ENCODE measurements around the gene HRCT1.
A peak's percentile ranks its signal among the peaks of the same experiment; 100 is the strongest.

HRCT1 gene

GRCh38 chr9:35909274-35909673, 3.3 kb downstream of the HRCT1 start, which contains the start of gene SPAAR:
TSS of gene SPAAR (plus strand) at chr9:35909490. CDS start at chr9:35910464, 974 bp downstream.
- Histone ChIP-seq H3K27ac (ENCODE audit: low read length, poor library complexity, severe bottlenecking) (peak within 1 kb of the TSS; percentile 97), H3K4me1 (ENCODE audit: control insufficient read depth, insufficient read depth, low read depth, low read length) (peaks cover 55% of the 10 kb centered on the region), H2BK12ac (ENCODE audit: low read length in 2 of 2) (peak within 1 kb of the TSS; percentile 96 to 98), H3K23ac (ENCODE audit: low read length in 2 of 2) (no peak within 1 kb of the TSS), H3K4ac (ENCODE audit: low read depth in 1 of 2, low read length in 2 of 2) (peak within 1 kb of the TSS; percentile 35 to 98), H3K9me3 (ENCODE audit: control insufficient read depth, low read length) (no peaks in the 10 kb centered on the region), H3K79me1 (replicated peaks; ENCODE audit: low read length, poor library complexity, severe bottlenecking) (no peaks in the 10 kb centered on the region), H3K9ac (ENCODE audit: low read length) (peak within 1 kb of the TSS; percentile 86), H3K18ac (ENCODE audit: low read depth in 1 of 2, low read length in 2 of 2) (peak within 1 kb of the TSS; percentile 84 to 89), H3K27me3 (ENCODE audit: control insufficient read depth in 1 of 2, insufficient read depth in 1 of 2, low read length in 2 of 2) (no peaks in the 10 kb centered on the region), H3K36me3 (ENCODE audit: control insufficient read depth in 1 of 2, insufficient read depth in 2 of 2, low read depth in 1 of 2, low read length in 2 of 2) (no peaks in the 10 kb centered on the region), H2AK5ac (ENCODE audit: low read length, severe bottlenecking) (peak within 1 kb of the TSS; percentile 24), H3K14ac (ENCODE audit: low read length in 2 of 2) (peak within 1 kb of the TSS in 1 of 2 experiments; percentile 76), H3K4me3 (ENCODE audit: insufficient read depth in 1 of 2, low read depth in 1 of 2, low read length in 2 of 2) (peak within 1 kb of the TSS in 1 of 2 experiments; percentile 34), H4K91ac (ENCODE audit: low read length) (peak within 1 kb of the TSS; percentile 98), H3K4me2 (ENCODE audit: low read length, poor library complexity, severe bottlenecking) (no peak within 1 kb of the TSS), H4K8ac (ENCODE audit: low read length) (peak within 1 kb of the TSS; percentile 99), H2BK120ac (ENCODE audit: low read depth, low read length) (peak within 1 kb of the TSS; percentile 80), H2AFZ (ENCODE audit: low read depth, low read length) (no peak within 1 kb of the TSS), H2BK5ac (ENCODE audit: low read depth, low read length, poor library complexity, severe bottlenecking) (peak within 1 kb of the TSS; percentile 39), H2BK15ac (ENCODE audit: low read depth, poor library complexity, severe bottlenecking) (peak within 1 kb of the TSS; percentile 95)
- no peak for DNase-seq
- 82% methylated on average over 11 of the region's 11 CpGs for WGBS

- no peaks in the 10 kb centered on the region for H3K27me3 ChIP-seq (ENCODE audit: control insufficient read depth in 1 of 2, insufficient read depth in 1 of 2, low read length in 2 of 2)
- H4K8ac ChIP-seq (ENCODE audit: low read length) = peak overlapping the region; percentile 89
- WGBS = 89% methylated on average over 32 of the region's 34 CpGs
- H3K14ac ChIP-seq (ENCODE audit: low read length in 2 of 2) = peak overlapping the region in 1 of 2 experiments; percentile 58
- H3K9me3 ChIP-seq (ENCODE audit: control insufficient read depth, low read length) = no peaks in the 10 kb centered on the region
- peak overlapping the region; percentile 86 for H3K9ac ChIP-seq (ENCODE audit: low read length)
- no peaks in the 10 kb centered on the region for H3K36me3 ChIP-seq (ENCODE audit: control insufficient read depth in 1 of 2, insufficient read depth in 2 of 2, low read depth in 1 of 2, low read length in 2 of 2)
- no peaks in the 10 kb centered on the region for H3K79me1 ChIP-seq (replicated peaks; ENCODE audit: low read length, poor library complexity, severe bottlenecking)
- no peak overlapping the region for H2AFZ ChIP-seq (ENCODE audit: low read depth, low read length)
- H3K4me2 ChIP-seq (ENCODE audit: low read length, poor library complexity, severe bottlenecking) = no peak overlapping the region
- peak overlapping the region; percentile 84 to 89 for H3K18ac ChIP-seq (ENCODE audit: low read depth in 1 of 2, low read length in 2 of 2)
- no peak overlapping the region for H2BK5ac ChIP-seq (ENCODE audit: low read depth, low read length, poor library complexity, severe bottlenecking)
- peaks cover 54% of the 10 kb centered on the region for H3K4me1 ChIP-seq (ENCODE audit: control insufficient read depth, insufficient read depth, low read depth, low read length)
- H2BK15ac ChIP-seq (ENCODE audit: low read depth, poor library complexity, severe bottlenecking) = peak overlapping the region; percentile 81
- peak overlapping the region; percentile 98 for H4K91ac ChIP-seq (ENCODE audit: low read length)
- H3K4ac ChIP-seq (ENCODE audit: low read depth in 1 of 2, low read length in 2 of 2) = peak overlapping the region; percentile 35 to 98
- H3K27ac ChIP-seq (ENCODE audit: low read length, poor library complexity, severe bottlenecking) = no peak overlapping the region
- no peak overlapping the region for H3K23ac ChIP-seq (ENCODE audit: low read length in 2 of 2)
- H2BK12ac ChIP-seq (ENCODE audit: low read length in 2 of 2) = peak overlapping the region; percentile 96 to 98
- no peak for DNase-seq
- H2BK120ac ChIP-seq (ENCODE audit: low read depth, low read length) = peak overlapping the region; percentile 80
- no peak overlapping the region for H3K4me3 ChIP-seq (ENCODE audit: insufficient read depth in 1 of 2, low read depth in 1 of 2, low read length in 2 of 2)
- H2AK5ac ChIP-seq (ENCODE audit: low read length, severe bottlenecking) = peak overlapping the region; percentile 24
These were observed 3.9 kb downstream of the HRCT1 start for GRCh38 chr9:35909687-35910612.

- Histone ChIP-seq H3K14ac (ENCODE audit: low read length in 2 of 2) (peak overlapping the region in 1 of 2 experiments; percentile 58), H4K91ac (ENCODE audit: low read length) (peak overlapping the region; percentile 98), H2AK5ac (ENCODE audit: low read length, severe bottlenecking) (peak overlapping the region; percentile 4), H2BK12ac (ENCODE audit: low read length in 2 of 2) (peak overlapping the region; percentile 96 to 98), H3K36me3 (ENCODE audit: control insufficient read depth in 1 of 2, insufficient read depth in 2 of 2, low read depth in 1 of 2, low read length in 2 of 2) (no peaks in the 10 kb centered on the region), H3K9ac (ENCODE audit: low read length) (peak overlapping the region; percentile 28), H3K27ac (ENCODE audit: low read length, poor library complexity, severe bottlenecking) (no peak overlapping the region), H3K9me3 (ENCODE audit: control insufficient read depth, low read length) (no peaks in the 10 kb centered on the region), H2BK5ac (ENCODE audit: low read depth, low read length, poor library complexity, severe bottlenecking) (no peak overlapping the region), H2AFZ (ENCODE audit: low read depth, low read length) (no peak overlapping the region), H3K79me1 (replicated peaks; ENCODE audit: low read length, poor library complexity, severe bottlenecking) (no peaks in the 10 kb centered on the region), H3K27me3 (ENCODE audit: control insufficient read depth in 1 of 2, insufficient read depth in 1 of 2, low read length in 2 of 2) (no peaks in the 10 kb centered on the region), H3K4me2 (ENCODE audit: low read length, poor library complexity, severe bottlenecking) (no peak overlapping the region), H3K23ac (ENCODE audit: low read length in 2 of 2) (no peak overlapping the region), H3K4ac (ENCODE audit: low read depth in 1 of 2, low read length in 2 of 2) (peak overlapping the region; percentile 3 to 85), H2BK120ac (ENCODE audit: low read depth, low read length) (peak overlapping the region; percentile 2), H3K4me3 (ENCODE audit: insufficient read depth in 1 of 2, low read depth in 1 of 2, low read length in 2 of 2) (no peak overlapping the region), H2BK15ac (ENCODE audit: low read depth, poor library complexity, severe bottlenecking) (peak overlapping the region; percentile 55), H3K18ac (ENCODE audit: low read depth in 1 of 2, low read length in 2 of 2) (peak overlapping the region; percentile 72 to 84), H4K8ac (ENCODE audit: low read length) (peak overlapping the region; percentile 16), H3K4me1 (ENCODE audit: control insufficient read depth, insufficient read depth, low read depth, low read length) (peaks cover 46% of the 10 kb centered on the region)
- DNase-seq = peak; percentile 68
- WGBS = 66% methylated on average over 12 of the region's 14 CpGs
These were observed 4.8 kb downstream of the HRCT1 start for GRCh38 chr9:35910613-35911359.
